Renal cortical epithelial cell (primary cell): ENCODE results near the gene RBM26. TPM values are rescaled to one million over a fixed set of nuclear protein-coding genes. Genes with fewer than 3 reads are reported as not detected.

ENCODE experiments used
- DNase-seq: peaks from one replicate; pipeline ENCODE4 v3.0.0-alpha.2; 2011; ENCODE audit warnings: low read depth
- total RNA-seq: library from RNA; depleted of rRNA; stranded (reverse); fragments of >200 nt; gene quantifications from 2 replicates; pipeline ENCODE4 v1.2.3, GENCODE V29; 2014

Gene RBM26
- total RNA-seq, 1 donor from 2014 or later: 33.0 TPM

DNA sequence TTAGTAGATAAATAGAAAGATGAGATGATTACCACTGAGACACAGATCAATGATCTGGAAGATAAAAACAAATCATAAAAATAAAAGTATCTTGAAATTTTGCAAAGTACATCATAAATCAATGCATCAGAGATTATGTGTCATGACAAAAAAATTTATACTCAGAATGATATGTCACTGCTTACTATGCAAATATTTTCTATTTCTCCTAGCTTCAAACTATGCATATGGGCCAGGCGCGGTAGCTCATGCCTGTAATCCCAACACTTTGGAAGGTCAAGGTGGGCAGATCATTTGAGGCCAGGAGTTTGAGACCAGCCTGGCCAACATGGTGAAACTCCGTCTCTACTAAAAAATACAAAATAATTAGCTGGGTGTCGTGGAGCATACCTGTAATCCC, 17.3 kb upstream of the RBM26 start:
- no peak for DNase-seq

DNA sequence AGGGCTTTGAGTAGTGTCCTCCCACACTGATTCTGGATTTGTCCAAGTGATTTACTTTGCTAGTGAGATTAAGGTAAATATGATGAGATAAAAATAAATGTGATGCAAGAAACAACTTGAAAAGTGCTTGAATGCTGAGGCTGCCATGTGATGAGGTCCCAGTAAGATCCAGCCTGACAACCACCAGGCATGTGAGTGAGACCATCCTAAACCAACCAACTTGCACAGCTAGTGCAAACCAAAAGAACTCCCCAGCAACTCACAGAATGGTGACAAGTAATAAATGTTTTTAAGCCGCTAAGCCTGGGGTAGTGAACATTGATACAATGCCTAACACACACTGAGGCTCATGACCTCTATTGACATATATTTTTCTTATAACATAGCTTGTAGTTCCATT, 13.3 kb upstream of the RBM26 start:
- DNase-seq: no peak

DNA sequence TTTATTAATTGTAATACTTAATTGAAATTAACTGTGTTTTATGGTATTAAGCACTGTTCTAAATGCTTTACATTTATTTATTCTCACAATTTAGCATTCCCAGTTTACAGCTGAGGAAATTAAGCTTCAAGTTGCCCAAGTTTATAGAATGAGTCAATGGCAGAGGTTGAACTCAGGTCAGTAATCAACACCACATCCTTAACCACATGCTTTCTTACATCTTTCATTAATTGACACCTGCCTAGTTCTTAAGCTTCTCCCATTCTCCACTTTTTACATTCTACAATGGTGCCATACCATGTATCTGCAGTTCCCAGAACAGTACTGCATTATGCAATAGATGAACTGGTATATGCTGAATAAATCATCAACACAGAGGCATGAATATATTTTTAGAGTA, 11.7 kb upstream of the RBM26 start:
- peak; percentile 82 for DNase-seq

DNA sequence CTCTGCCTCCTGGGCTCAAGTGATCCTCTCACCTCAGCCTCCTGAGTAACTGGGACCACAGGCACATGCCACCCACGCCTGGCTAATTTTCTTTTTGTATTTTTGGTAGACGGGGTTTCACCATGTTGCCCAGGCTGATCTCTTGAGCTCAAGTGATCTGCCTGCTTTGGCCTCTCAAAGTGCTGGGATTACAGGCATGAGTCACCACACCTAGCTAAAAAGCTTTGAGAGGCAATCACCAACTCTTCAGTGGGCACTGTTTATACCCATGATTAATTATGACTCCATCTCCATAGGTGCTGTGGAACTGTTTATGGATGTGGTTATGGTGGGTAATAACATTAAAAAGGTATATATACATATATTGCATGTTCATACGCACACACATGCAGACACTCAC, 7.5 kb upstream of the RBM26 start:
- no peak for DNase-seq

DNA sequence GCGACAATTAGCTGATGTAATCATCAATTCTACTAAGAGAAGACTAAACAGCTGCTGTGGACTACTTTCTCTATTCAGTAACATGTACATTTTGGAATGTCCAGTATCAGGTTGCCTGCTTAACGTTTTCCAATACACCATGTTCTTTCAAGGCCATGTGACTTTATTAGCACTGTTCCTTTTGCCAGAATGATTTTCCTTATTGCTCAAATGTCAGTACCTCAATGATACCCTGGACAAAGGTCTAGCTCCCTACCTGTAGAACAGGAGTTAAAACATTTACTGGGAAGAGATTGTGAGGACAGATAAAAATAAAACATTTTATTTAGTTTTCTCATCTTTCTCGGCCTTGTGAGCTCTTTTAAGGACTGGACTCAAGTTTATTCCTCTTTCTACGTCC, 3.8 kb upstream of the RBM26 start:
- DNase-seq: no peak

DNA sequence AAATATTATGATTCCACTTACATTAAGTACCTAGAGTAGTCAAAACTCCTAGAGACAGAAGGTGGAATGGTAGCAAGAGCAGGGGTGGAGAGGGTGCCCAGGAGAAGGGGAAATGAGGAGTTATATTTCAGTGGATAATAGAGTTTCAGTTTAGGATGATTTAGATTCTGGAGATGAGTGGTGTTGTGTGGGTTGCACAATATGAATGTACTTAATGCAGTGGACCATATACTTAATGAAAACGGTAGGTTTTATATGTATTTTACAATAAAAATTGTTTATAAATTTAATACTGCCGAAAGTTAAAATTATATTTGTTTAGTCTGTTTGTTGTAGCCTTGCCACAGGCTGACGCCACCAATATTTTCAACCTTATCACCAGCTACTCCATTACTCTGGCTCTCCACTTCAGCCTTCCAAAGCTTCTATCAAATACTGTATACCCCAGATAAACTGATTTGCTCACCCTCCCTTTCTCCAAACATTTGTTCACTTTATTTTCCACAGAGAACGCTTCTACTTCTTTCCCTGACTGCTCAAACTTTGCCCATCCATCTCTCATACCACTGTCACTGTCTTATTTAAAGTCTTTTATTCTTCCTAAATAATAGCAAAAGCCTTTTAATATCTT, 1.4 kb upstream of the RBM26 start:
- no peak for DNase-seq

DNA sequence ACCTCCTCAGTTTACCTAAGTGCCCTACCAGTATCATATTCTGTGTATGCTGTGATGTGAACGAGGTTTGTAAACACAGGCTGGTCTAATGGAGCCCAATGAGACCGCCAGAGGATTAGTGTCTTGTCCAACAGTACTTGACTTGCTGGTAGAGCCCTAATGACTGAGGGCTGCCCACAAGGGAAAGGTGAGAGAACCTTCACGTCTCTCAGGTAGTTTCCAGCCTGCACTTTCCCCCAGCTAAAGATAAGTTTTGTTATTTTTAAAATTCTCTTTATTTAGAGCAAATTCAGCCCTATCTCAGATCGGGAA, 498 bp upstream of the RBM26 start:
- no peak for DNase-seq

DNA sequence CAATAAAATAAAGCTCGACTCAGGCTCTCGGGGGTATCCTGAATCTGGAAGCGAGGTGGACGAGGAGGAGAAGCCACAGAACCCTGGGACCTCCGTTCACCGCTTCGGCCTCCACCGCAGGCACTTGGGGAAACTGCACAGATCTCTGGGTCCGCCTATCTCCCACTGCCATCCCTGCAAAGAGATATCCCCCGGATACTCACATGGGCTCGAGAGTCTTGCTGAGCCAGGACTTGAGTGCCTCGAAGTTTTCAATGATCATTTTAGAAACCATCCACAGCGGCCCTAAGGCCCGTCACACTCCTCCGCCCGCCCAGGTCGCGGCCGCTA, 589 bp downstream of the RBM26 start:
- no peak for DNase-seq

DNA sequence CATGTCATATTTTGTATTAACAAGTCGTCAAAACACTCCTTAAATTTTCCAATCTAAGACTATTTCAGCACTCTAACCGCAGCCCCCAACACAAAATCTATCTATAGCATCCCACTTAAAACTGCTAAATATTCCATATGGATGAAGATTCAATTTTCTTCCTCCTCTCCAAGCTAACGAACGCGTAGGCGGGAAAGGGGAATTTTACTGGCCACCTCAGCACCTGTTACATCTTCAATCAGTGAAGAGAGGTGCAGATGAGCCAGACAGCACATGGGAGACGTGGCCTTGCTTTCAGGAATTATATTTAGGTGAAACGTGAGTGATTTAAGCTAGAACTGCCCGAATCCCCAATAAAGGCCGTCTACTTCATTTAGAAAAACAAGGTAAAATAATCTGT, 1.1 kb downstream of the RBM26 start:
- DNase-seq: no peak

DNA sequence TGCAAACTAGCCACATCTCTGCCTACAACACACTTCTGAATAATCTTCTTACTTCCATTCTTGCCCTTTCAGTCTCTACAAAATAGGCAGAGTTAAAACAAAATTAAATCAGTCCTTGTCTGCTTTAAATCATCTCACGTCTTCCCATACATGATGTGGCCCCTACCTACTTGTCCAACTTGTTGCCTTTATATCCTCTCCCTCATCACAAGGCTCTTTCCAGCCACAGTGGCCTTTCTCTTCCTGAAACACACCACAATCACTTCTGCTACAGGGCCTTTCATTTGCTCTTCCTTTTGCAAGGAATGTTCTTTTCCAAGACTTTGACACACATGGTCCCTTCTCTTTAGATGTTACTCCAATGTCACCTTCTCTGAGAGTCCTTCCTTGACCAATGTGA, 1.7 kb downstream of the RBM26 start:
- DNase-seq: no peak

DNA sequence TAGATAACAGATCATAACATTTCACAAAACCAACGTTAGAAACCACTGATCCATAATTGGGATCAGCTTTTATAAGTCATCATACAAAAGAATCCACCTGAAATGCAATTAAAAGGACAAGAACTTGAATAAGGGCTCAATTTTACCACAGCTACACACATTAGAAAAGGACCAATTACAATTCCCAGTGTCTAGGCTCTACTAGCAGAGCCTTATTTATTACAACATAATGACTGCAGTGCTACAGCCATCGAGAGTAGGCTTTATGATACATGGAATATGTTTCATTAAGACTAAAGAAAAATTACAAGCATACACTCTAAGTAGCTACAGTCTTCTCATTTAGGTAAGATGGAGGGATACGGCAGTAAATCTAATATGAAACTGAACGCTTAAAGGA, 2.9 kb downstream of the RBM26 start:
- no peak for DNase-seq

DNA sequence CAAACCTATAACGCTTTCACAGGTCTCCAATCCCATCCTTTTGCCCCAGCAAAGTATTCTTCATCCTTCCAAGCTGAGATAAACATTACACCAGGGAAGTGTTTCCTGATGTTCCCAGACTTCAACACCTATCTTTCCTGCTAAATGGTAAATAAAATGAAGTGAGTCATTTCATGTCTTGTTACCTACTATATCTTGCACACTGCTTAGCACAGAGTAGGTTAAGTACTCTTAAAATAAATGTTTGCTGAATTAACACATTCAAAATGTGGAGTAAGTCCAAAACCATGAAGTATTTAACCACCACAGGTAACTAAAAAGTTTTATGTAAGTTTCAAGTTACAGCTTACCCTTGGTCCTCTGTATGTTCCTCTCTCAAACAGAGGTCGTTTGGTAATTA, 3.4 kb downstream of the RBM26 start:
- DNase-seq: no peak

DNA sequence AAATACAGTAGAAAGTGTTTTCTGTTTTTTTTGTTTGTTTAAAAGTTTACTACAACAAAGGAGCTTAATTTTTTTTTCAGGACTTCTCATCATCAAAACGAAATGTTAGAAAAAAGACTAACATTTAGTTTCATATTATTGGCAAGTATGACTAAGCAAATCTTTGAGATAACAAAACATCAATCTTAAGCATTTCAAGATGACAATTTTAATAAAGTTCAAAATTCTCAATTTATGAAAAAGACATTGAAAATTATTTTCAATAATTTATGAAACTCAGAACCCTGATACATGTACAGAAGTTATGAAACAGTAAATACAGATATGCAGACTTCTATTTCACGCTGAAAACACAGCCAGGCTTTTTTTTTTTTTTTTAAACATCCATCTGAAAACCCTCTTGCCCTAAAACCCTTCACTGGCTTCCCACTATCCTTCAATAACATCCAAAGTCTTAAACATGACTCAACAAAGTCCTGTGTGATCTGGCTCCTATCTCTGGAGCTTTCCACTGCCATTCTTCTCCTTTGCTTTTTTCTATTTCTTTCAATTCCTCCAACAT, 3.9 kb downstream of the RBM26 start:
- DNase-seq: no peak

DNA sequence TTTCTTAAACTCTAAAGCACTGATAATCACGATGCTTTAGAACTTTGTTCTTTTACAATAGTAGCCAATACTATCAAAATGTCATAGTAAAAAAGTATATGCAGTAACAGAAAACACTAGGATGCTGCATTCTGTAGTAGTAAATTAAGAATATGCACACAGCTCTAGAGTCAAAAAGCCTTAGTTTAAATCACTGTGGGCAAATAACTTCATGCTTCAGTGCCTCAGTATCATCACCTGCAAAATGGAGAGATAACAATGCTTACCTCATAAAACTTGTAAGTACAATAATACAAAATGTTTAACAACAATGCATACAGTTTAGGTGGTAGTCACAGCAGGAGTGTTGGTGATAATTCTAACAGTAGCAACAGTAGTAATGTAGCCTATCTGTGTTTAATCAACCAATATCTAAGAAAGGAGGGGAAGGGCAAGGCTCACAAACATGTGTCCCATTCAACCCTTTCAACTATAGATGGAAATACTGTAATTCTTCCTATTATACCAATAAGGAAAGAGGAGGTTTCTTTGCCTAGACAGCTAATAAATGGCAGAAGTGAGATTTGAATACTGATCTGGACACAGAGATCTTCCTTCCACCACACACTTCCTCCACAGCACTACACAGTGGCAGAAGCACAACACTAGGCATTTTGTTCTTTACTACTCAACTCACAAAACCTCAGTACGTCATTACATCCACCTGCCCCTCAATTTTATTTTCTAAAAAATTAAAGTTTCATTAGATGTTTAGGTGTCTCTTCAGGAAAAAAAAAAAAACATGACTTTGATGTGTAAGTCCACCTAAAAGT, 4.6 kb downstream of the RBM26 start:
- no peak for DNase-seq

DNA sequence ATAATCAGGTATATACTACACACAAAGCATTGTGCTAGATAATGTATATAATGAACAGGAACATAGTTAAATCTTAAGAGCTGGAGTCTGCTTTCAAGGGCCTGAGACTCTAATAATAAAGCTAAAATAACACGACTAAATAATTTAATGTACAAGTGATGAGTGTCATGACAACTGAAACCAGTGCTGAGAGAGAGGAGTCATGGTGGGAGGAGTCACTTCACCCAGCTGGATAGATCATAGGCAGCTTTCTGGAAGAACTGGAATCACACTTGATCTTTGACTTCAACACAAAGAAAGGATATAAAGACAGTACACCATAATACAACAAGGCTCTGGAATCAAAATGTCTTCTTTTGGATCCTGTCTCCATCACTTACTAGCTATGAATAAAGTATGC, 7.1 kb downstream of the RBM26 start:
- no peak for DNase-seq

DNA sequence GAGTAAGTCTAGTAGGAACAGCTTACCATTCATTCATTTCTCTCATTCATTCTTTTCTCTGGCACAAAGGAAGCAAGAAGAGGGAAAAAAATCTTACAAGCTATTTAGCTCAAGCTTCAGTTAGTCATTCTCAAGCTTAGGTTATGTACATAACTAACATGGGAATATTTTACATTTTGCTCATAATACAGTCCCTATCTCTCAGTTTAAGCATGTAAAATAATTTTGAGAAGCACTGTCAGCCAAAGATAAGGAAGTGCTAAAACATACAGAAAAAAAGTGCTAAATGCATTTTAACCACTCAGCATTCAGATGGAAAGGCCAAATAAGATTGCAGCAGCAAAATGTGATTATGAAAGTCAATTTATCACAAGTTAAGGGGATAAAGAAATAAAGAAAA, 7.9 kb downstream of the RBM26 start:
- no peak for DNase-seq

DNA sequence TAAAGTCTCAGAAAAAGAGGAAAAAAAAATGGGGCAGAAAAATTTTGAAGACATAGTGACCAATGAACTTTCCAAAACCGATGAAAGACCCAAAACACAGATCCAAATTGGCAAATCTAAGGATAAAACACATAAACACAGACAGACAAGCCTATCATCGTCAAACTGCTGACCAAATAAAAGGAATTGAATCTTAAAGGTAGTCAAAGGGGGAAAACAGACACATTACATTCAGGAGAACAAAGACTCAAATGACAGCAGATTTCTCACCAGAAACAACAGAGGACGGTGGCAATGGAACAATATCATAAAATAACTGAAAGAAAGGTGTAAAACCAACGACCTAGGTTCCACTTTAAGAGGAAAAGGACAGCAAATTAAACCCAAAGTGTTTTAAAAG, 10.2 kb downstream of the RBM26 start:
- DNase-seq: no peak

DNA sequence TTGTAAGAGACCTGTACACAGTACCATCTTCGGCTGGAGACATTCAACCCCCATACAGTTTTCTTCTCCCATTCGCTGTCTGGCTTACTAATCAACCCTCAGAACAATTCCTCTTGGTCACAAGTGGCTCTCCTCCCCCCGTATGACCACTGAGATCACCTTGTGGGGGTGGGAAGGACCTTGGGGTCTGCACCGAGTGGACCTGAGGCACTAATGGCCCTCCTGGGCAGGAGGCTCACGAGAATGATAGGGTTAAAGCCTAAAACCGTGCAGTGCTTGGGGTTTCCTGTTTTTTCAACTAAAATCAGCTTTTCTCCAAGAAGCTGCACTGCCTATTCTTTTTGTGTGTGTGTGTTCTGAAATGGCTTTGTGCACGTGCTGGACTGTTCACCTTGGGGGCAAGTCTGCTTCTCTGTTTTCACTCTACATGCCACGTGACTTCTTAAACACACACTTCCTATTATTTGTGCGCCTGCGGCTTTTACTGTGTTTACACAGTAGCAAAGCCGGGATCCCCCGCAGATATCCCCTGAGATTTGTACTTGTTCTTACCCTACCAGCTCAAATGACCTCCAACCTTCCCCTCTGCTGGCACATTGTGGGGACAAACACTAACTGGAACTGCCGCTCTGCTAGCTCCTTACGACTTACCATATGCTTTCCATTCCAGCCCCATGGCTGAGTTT, 12.3 kb downstream of the RBM26 start:
- DNase-seq: peak; percentile 68

DNA sequence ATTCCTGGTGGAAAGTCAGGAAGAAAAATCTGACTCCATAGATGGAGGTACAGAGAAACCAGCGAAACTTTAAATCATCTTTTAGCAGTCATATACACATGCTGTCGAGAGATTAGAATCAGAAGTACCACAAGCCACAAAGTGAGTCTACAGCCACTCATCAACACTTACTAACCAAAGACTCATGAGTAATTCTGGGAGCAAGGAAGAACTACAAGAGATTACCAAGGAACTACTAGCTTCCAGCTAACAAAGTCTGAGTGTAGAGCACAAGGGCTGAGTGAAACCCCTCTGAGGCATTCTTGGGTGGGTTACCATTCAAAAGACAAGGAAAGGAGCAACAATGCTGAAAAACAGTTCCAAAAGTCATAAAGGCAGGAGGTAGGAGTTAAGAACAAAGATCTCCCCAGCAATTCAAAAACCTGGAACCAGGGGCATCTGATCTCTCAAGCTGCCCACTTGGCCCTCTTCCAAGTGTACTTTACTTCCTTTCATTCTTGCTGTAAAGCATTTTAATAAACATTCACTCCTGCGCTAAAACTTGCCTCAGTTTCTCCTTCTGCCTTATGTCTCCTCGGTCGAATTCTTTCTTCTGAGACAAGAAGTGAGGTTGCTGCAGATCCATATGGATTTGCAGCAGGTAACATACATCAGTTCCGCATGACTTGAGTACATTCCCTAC, 13.0 kb downstream of the RBM26 start:
- peak; percentile 76 for DNase-seq

DNA sequence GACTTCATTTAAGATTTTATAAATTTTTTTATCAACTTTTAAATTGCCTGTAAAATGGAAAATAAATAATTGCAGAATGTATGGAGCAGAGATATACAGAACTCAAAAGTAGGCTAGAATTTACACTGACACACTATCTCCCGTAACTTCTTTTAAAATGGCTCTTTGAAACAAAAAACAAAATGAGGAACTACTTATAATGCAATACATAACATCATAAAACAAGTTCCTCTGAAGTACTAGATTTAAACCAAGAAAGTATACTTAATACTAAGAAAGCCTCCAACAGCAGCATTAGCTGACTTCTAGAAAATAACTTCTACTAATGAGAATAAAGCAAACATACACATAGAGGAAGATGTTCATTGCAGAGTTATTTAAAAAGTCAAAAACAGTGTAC, 17.0 kb downstream of the RBM26 start:
- DNase-seq: no peak

DNA sequence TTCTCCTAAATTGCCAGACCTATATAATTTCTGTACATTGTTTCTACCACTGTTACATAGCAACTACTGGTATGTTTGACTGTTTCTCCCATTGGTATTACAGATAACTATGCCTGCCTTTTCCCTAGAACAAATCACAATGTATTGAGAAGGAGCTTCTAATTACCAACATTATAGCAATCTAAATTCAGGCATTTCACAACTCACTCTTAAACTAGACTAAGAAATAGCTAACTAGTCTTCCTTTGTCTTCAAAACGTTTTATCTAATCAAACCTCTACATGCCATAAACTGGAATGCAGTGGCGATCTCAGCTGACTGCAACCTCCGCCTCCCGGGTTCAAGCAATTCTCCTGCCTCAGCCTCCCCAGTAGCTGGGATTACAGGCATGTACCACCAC, 18.2 kb downstream of the RBM26 start:
- DNase-seq: no peak

DNA sequence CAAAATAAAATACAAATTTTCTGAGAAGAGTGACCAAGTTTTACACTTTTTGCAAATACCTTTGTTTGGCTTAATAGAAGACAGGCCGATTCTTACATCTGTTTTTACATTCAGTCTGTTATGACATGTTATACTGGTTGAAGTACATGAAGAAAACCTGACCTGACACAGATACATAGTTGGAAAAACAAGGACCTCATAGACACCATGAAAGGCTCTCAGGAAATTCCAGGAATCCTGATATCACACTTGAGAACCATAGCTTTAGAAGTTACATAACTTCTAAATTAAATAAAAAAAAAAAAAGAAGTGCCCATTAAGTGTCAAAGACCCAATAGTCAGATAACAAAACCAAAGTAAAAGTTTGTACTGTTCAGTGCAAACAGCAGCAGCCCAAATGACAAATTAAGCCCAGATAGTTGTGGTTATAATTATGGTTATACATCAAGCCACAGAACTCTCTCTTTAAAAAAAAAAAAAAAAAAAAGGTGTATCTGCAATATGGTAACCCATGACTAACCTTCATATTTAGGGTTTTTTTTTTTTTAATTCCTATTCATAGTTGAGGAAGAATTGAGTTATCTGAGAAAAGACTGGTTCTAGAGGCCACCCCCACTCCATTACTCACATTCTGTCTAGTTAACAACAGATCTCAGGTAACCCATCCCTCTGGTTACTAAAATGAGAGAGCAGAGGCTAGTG, 19.8 kb downstream of the RBM26 start:
- DNase-seq: no peak
